ENCODE results near the gene STAT5A. TPM values are rescaled to one million over a fixed set of nuclear protein-coding genes. Genes with fewer than 3 reads are reported as not detected.

The STAT5A gene
- total and polyA plus RNA-seq, 9 of the 15 experiments (the other 6 are each of a cell fraction or from before 2014, with no cell fraction given), result 79.9 to 415 (median 196) TPM

GRCh38 chr17:42317266-42317845 lies 29.1 kb downstream of the STAT5A start (continued):
- TF ChIP-seq ZBTB11 (CRISPR knock-in tag; IDR thresholded peaks at IDR 0.05), result 0 out of 6 replicates have a peak, but pooled peaks of 1 of the 3 experiments have one; percentile 27
- TF ChIP-seq SMARCB1 (IDR thresholded peaks at IDR 0.05; ENCODE audit: insufficient read length, low read depth), result no peak
- TF ChIP-seq DEAF1 (CRISPR knock-in tag; IDR thresholded peaks at IDR 0.05), result no peak
- TF ChIP-seq TFAP4 (CRISPR knock-in tag; IDR thresholded peaks at IDR 0.05; ENCODE audit: borderline replicate concordance), result no peak
- peak; percentile 72; the same call in 1 of the 2 replicates for TF ChIP-seq HSF4 (CRISPR knock-in tag; IDR thresholded peaks at IDR 0.05; ENCODE audit: borderline replicate concordance)
- TF ChIP-seq SRSF7 (optimal IDR thresholded peaks at IDR 0.05; ENCODE audit: low read depth, low read length), result no peak
- no peak for TF ChIP-seq ZNF23 (CRISPR knock-in tag; IDR thresholded peaks at IDR 0.05)
- TF ChIP-seq NR2C1 (IDR thresholded peaks at IDR 0.05), result peak; percentile 65
- peak; percentile 42; the same call in 1 of the 2 replicates for TF ChIP-seq NR2C1 (tag; IDR thresholded peaks at IDR 0.05)
- no peak for TF ChIP-seq ZBTB26 (CRISPR knock-in tag; IDR thresholded peaks at IDR 0.05)
- TF ChIP-seq POU5F1 (IDR thresholded peaks at IDR 0.05; ENCODE audit: borderline replicate concordance, low read depth, low read length, partially characterized antibody), result no peak
- TF ChIP-seq ZFP30 (CRISPR knock-in tag; IDR thresholded peaks at IDR 0.05; ENCODE audit: borderline replicate concordance), result no peak
- TF ChIP-seq ZNF584 (CRISPR knock-in tag; IDR thresholded peaks at IDR 0.05; ENCODE audit: low read depth), result peak; percentile 27; the same call in 1 of the 2 replicates
- TF ChIP-seq ZBTB2 (IDR thresholded peaks at IDR 0.05), result no peak
- TF ChIP-seq FOXK2 (conservative IDR thresholded peaks at IDR 0.05 in 1 of 2, IDR thresholded peaks at IDR 0.05 in 1 of 2; ENCODE audit: low read depth in 2 of 2), result 0 out of 4 replicates have a peak, but pooled peaks of 1 of the 2 experiments have one; percentile 22
- TF ChIP-seq ADNP (tag; IDR thresholded peaks at IDR 0.05), result no peak; the same call in 1 of the 2 replicates
- peak; percentile 59 for TF ChIP-seq TAF9B (IDR thresholded peaks at IDR 0.05; ENCODE audit: partially characterized antibody)
- 0 out of 4 replicates have a peak, but pooled peaks of 1 of the 2 experiments have one; percentile 24 for TF ChIP-seq TEAD1 (CRISPR knock-in tag; IDR thresholded peaks at IDR 0.05)

Measured in K562 (cell line).